Pancreas (tissue), 10 donors: ENCODE data around the gene AATF. TPM values are rescaled to one million over a fixed set of nuclear protein-coding genes. Genes with fewer than 3 reads are reported as not detected.

Experiments
- ATAC-seq, 4 donors: fragments of 200-7000 bp; cut with Tn5 transposase; one replicate each; pipeline versions ENCODE4 v1.8.0 to v1.9.1; 2020; ENCODE audit warnings: mild to moderate bottlenecking in 4 of 4, moderate library complexity in 4 of 4
- DNase-seq, 6 donors: peaks; one replicate each; pipeline ENCODE4 v3.0.0-alpha.2; 2020
- FAIRE-seq: peaks from 2 replicates; lab custom pipeline; 2012; peaks lifted over from hg19 to GRCh38; lab: Jason Lieb, UNC
- H3K27ac ChIP-seq, 4 donors: fragments of 200-600 bp; sonication (generic); 1 replicate in 3 of 4; 2 replicates in 1 of 4; pipeline versions ENCODE4 v1.5.0 to v1.8.0; 2020
- H3K27me3 ChIP-seq, 4 donors: fragments of 200-600 bp; one replicate each; pipeline ENCODE4 v1.8.0; 2021
- H3K36me3 ChIP-seq, 3 donors: fragments of 200-600 bp; sonication (generic) in 1 of 3; one replicate each; pipeline versions ENCODE4 v1.5.0 to v1.8.0; 2020 to 2021
- H3K4me1 ChIP-seq, 3 donors: fragments of 200-600 bp; one replicate each; pipeline ENCODE4 v1.8.0; 2021
- H3K4me3 ChIP-seq, 4 donors: fragments of 200-600 bp; sonication (generic) in 2 of 4; one replicate each; pipeline versions ENCODE4 v1.5.0 to v1.8.0; 2020 to 2021
- H3K9me3 ChIP-seq, 4 donors: fragments of 200-600 bp; one replicate each; pipeline ENCODE4 v1.8.0; 2021
- WGBS, 2 donors: extraction: QIAGEN DNeasy Blood & Tissue Kit; methylation state at CpG; one replicate each; pipeline ENCODE4 v1.1.7; 2013; 5-methylcytosine and 5-hydroxymethylcytosine counted together
- intact Hi-C, 3 donors: fragments of 100-400 bp; cut with DNase I; formaldehyde crosslinking; loops; one replicate each; pipeline versions ENCODE4 v1.11.1 to v1.14.2; 2022
- polyA plus RNA-seq, 2 donors: library from polyadenylated mRNA; stranded (reverse); fragments of 200-250 nt; gene quantifications; one replicate each; pipeline ENCODE4 v1.2.3, GENCODE V29; 2013
- total RNA-seq, 6 donors: library from RNA; stranded (reverse); fragmentation: NEBNext Ultra II Directional in 4 of 6; extraction: Animal tissue kit (Norgen Biotek cat#: 25700) in 4 of 6; gene quantifications; one replicate each; pipeline versions ENCODE4 v1.2.1 to v1.2.4, GENCODE V29; 2021 to 2023
- TF ChIP-seq, protein P1 (sequence below), 4 donors: fragments of 200-600 bp; sonication (generic) in 3 of 4; IDR thresholded peaks; one replicate each; pipeline versions ENCODE4 v1.5.0 to v1.8.0; 2021; ENCODE audit warnings: antibody characterized with exemption in 4 of 4
- donor health status: healthy with polysubstance abuse.
- donor health status: DM: no; HTN: no; CAD: no; lungs with moderate emphysema.
- donor health status: DM: no; HTN: no; CAD: no.
- donor health status: control.
- donor health status: control.
- donor health status: Bipolar disorder and iron deficiency.
- donor health status: DM: yes; HTN: yes; CAD: no.
- donor health status: DM: no; HTN: no; CAD: no.
- donor health status: DM: no; HTN: no; CAD: no.
- donor health status: DM: yes; HTN: yes; CAD: no.

AATF gene
- total and polyA plus RNA-seq, 8 donors, result 20.1 to 38.4 (median 28.5) TPM

DNA sequence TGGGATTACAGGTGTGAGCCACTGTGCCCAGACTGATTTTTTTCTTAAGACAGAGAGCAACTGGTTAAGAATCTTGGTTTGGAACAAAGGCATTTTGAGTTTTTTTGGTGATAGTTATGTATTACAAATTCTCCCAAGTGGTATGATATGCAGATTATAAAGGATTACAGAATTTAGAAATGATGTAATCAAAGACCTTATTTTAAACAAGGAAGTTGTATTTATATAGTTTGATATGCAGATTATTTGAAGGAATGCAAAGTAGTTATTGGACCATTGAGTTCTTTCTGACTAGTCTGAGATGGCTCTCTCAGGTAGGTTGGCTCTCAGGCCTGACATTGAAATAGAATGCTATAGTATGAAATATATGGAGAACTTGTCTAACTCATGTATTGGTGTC, 34.9 kb downstream of the AATF start:
- Histone ChIP-seq H3K27me3 (no peaks in the 10 kb centered on the region), H3K4me3 (no peak overlapping the region), H3K27ac (no peak overlapping the region), H3K36me3 (peaks cover 0 to 12% (median 0%) of the 10 kb centered on the region in 3 donors), H3K9me3 (no peaks in the 10 kb centered on the region), H3K4me1 (peaks cover 0 to 14% (median 12%) of the 10 kb centered on the region in 3 donors)
- no peak for DNase-seq
- intact Hi-C loops, result no loop called here
- TF ChIP-seq, protein P1, sequence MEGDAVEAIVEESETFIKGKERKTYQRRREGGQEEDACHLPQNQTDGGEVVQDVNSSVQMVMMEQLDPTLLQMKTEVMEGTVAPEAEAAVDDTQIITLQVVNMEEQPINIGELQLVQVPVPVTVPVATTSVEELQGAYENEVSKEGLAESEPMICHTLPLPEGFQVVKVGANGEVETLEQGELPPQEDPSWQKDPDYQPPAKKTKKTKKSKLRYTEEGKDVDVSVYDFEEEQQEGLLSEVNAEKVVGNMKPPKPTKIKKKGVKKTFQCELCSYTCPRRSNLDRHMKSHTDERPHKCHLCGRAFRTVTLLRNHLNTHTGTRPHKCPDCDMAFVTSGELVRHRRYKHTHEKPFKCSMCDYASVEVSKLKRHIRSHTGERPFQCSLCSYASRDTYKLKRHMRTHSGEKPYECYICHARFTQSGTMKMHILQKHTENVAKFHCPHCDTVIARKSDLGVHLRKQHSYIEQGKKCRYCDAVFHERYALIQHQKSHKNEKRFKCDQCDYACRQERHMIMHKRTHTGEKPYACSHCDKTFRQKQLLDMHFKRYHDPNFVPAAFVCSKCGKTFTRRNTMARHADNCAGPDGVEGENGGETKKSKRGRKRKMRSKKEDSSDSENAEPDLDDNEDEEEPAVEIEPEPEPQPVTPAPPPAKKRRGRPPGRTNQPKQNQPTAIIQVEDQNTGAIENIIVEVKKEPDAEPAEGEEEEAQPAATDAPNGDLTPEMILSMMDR (IDR thresholded peaks at IDR 0.05), result no peak
- ATAC-seq, result no peak
- FAIRE-seq, result no peak

DNA sequence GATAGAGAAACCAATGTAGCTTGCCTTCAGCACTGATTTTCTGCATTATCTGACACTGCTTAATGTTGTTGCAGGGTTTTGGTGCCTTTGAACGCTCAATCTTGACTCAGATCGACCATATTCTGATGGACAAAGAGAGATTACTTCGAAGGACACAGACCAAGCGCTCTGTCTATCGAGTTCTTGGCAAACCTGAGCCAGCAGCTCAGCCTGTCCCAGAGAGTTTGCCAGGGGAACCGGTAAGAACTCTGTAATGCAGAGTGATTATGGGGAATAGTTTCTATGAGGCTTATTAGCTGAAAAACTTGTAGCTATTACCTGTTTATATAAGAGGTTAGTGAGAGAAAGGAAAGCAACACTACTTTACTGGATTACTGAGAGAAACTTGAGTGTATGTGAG, 40.4 kb downstream of the AATF start:
- TF ChIP-seq, protein P1 (IDR thresholded peaks at IDR 0.05), result no peak

DNA sequence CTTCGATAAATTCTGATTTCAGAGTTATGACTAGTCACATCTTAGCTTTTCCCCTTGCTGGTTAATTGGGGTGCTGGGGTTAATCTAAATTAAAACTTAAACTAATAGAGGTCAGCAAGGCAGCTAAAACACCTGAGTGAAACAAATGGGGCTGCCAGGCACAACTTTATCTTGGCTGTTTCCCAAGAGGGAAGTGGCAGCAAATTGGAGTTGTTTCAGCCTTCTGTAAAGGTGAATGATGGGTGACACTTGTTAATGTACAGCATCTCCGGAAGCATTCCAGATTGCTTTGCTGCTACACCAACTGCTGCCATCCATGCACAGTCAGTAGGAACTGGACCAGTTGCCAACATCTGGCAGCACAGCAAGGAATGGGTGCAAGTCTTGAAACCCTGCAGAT, 43.9 kb downstream of the AATF start:
- Histone ChIP-seq H3K36me3 (peaks cover 0 to 34% (median 0%) of the 10 kb centered on the region in 3 donors), H3K27ac (no peak overlapping the region), H3K27me3 (no peaks in the 10 kb centered on the region), H3K9me3 (no peaks in the 10 kb centered on the region), H3K4me1 (no peaks in the 10 kb centered on the region), H3K4me3 (no peak overlapping the region)
- ATAC-seq (peak in 2 of 4 donors; percentile 42 to 55), FAIRE-seq (no peak), DNase-seq (peak in 1 of 6 donors; percentile 14)
- TF ChIP-seq, protein P1 (IDR thresholded peaks at IDR 0.05), result no peak
- 42 to 54% methylated on average over 2 of the region's 2 CpGs for WGBS, 2 donors
- intact Hi-C loops, result no loop called here

More for the DNA sequence above, 40.4 kb downstream of the AATF start:
- intact Hi-C loops, result no loop called here
- 79 to 84% methylated on average over 6 of the region's 6 CpGs for WGBS, 2 donors
- ATAC-seq (no peak), DNase-seq (no peak), FAIRE-seq (no peak)
- H3K4me3 ChIP-seq, result no peak overlapping the region
- H3K4me1 ChIP-seq, result no peaks in the 10 kb centered on the region
- no peaks in the 10 kb centered on the region for H3K27me3 ChIP-seq
- peaks cover 0 to 27% (median 0%) of the 10 kb centered on the region in 3 donors for H3K36me3 ChIP-seq
- no peak overlapping the region for H3K27ac ChIP-seq
- H3K9me3 ChIP-seq, result no peaks in the 10 kb centered on the region

DNA sequence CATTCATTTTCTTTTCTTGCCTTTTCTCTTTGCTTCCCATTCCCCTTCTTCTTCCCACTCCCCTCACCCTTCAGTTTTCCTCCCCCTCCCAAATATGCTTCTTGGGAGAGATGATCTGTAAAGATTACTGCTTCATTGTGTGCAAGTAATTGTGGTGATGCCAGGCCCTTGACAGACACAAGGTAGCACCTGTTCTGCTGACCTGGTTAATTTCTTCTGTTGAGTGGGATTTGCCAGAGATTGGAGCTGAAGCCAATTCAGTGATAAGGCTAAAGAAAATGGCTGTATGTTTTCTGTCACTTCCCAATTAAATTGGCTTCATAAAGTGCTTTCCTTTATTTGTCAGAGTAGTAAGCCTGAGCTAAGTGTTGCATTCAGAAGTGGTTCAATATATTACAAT, 44.5 kb downstream of the AATF start:
- H3K4me1 ChIP-seq, result no peaks in the 10 kb centered on the region
- H3K36me3 ChIP-seq, result peaks cover 0 to 34% (median 0%) of the 10 kb centered on the region in 3 donors
- H3K9me3 ChIP-seq, result no peaks in the 10 kb centered on the region
- TF ChIP-seq, protein P1 (IDR thresholded peaks at IDR 0.05), result no peak
- intact Hi-C loops, result no loop called here
- no peak overlapping the region for H3K27ac ChIP-seq
- ATAC-seq, result no peak
- H3K4me3 ChIP-seq, result no peak overlapping the region
- no peak for DNase-seq
- no peaks in the 10 kb centered on the region for H3K27me3 ChIP-seq
- no peak for FAIRE-seq

DNA sequence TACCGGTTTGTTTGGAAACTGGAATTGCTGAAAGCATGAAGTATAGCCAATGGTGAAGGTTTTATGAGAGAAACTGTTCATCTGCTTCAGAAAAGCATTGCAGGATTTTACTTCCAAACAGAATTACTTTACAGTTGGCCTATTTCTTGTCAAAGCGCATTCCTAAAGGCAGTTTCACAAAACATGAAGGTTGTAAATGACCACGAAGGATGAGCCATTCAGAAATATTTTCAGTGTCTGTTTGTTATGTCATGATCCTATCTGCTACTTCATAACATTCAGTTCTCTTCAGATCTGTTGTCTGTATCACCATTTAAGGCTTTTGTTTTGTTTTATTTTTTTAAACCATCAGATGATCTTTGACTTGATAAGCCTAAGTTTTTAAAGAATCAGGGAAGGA, 45.7 kb downstream of the AATF start:
- FAIRE-seq (no peak), DNase-seq (no peak), ATAC-seq (no peak)
- no peak overlapping the region for H3K4me3 ChIP-seq
- H3K27ac ChIP-seq, result no peak overlapping the region
- no peaks in the 10 kb centered on the region for H3K4me1 ChIP-seq
- H3K36me3 ChIP-seq, result peaks cover 0 to 22% (median 0%) of the 10 kb centered on the region in 3 donors
- 93 to 95% methylated on average over 3 of the region's 3 CpGs for WGBS, 2 donors
- intact Hi-C loops, result no loop called here
- TF ChIP-seq, protein P1 (IDR thresholded peaks at IDR 0.05), result no peak
- H3K9me3 ChIP-seq, result no peaks in the 10 kb centered on the region
- no peaks in the 10 kb centered on the region for H3K27me3 ChIP-seq
